Kidney epithelial cell (primary cell): ENCODE data around the gene ORM2. TPM values are rescaled to one million over a fixed set of nuclear protein-coding genes. Genes with fewer than 3 reads are reported as not detected.

ENCODE experiments used
- DNase-seq: peaks from one replicate; pipeline ENCODE4 v3.0.0-alpha.2; 2010; ENCODE audit warnings: low read depth
- H3K27me3 ChIP-seq: 2 replicates; pipeline ENCODE4 v1.6.0; 2011; ENCODE audit warnings: low read length; ENCODE audit not compliant: control insufficient read depth, insufficient read depth
- H3K36me3 ChIP-seq: 2 replicates; pipeline ENCODE4 v1.5.1; 2011; ENCODE audit warnings: low read length; ENCODE audit not compliant: control insufficient read depth, insufficient read depth
- H3K4me3 ChIP-seq: 2 replicates; pipeline ENCODE4 v1.5.1; 2011; ENCODE audit warnings: low read depth, mild to moderate bottlenecking, control low read depth, low read length
- total RNA-seq: library from RNA; depleted of rRNA; stranded (reverse); fragments of >200 nt; gene quantifications from 2 replicates; pipeline ENCODE4 v1.2.3, GENCODE V29; 2015
- TF ChIP-seq, protein P1 (sequence below): IDR thresholded peaks from 2 replicates; pipeline ENCODE4 v1.5.1; 2011; ENCODE audit warnings: mild to moderate bottlenecking, moderate library complexity, low read length, control low read depth, inconsistent platforms; ENCODE audit not compliant: insufficient read depth, poor library complexity, severe bottlenecking

Gene ORM2
- total RNA-seq, 1 donor from 2014 or later: not detected

DNA sequence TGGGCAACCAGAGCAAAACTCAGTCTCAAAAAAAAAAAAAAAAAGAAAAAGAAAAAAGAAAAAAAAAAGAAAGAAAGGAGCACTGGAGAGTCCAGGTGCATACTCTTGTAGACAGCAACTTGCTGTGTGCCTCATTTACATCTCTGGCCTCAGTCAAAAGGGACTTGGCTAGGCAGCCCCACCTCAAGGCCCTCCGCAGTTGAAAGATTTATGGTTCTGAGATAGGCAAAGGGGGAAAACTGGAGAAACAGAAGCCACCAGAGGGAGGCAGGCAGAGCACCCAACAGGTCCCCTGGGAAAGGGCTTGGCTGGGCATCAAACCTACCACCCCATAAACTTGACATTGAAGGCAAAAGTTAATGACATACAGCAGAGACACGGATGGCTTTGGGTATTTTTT, 6.1 kb downstream of the ORM2 start:
- Histone ChIP-seq H3K27me3 (peaks cover 3% of the 10 kb centered on the region), H3K4me3 (no peak overlapping the region), H3K36me3 (no peaks in the 10 kb centered on the region)
- TF ChIP-seq, protein P1, sequence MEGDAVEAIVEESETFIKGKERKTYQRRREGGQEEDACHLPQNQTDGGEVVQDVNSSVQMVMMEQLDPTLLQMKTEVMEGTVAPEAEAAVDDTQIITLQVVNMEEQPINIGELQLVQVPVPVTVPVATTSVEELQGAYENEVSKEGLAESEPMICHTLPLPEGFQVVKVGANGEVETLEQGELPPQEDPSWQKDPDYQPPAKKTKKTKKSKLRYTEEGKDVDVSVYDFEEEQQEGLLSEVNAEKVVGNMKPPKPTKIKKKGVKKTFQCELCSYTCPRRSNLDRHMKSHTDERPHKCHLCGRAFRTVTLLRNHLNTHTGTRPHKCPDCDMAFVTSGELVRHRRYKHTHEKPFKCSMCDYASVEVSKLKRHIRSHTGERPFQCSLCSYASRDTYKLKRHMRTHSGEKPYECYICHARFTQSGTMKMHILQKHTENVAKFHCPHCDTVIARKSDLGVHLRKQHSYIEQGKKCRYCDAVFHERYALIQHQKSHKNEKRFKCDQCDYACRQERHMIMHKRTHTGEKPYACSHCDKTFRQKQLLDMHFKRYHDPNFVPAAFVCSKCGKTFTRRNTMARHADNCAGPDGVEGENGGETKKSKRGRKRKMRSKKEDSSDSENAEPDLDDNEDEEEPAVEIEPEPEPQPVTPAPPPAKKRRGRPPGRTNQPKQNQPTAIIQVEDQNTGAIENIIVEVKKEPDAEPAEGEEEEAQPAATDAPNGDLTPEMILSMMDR: no peak
- no peak for DNase-seq

DNA sequence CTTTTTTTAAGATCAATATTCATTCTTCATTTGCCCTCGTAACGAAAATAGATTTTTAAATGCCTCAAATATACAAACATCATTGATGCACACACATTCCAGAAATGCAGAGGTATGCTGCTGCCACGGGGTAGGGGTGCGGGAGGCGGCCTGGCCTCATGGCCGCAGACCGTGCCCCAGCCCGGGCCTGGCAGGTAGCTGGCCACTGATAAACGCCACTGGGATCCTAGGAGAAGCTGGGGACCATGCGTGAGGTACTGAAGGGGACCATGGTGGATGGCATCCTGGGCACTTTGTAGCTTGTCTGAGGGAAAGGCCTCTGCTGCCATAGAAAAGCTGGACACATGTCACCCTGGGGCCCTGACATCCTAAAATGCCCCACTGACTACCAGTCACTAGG, 6.5 kb downstream of the ORM2 start:
- Histone ChIP-seq H3K27me3 (peaks cover 2% of the 10 kb centered on the region), H3K36me3 (no peaks in the 10 kb centered on the region), H3K4me3 (no peak overlapping the region)
- TF ChIP-seq, protein P1: no peak
- no peak for DNase-seq

DNA sequence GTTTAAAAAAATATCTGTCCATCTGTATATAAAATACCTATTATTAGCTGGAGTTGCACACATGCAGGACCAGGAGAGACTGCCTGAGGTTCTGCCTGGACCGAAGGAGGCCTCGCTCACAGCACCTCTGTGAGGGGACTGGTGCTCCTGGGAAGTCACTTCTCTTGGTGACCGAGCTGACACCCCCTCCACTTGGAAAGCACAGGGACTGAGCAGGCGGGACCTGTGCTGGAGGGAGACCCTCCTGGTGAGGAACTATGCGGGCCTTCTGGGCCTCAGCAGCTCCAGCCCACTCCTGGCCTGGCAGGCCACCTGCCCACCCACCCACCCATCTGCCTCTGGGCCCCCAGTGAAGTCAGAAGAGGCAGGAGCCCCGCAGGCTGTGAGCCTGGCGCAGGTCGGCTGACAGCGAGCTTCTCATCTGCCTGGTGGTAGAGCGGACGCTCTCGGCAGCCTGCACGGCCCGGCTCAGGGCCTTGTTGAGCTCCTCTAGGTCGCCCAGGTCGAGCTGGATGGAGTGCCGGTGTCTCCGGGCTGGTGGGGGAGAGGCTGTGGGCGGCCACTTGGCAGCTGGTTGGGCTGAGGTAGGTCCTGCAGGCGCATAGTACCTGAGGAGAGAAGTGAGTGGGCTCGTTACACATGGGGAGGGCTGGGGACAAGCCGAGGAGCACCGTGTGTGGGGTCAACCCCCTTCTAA, 7.2 kb downstream of the ORM2 start:
- Histone ChIP-seq H3K4me3 (no peak overlapping the region), H3K27me3 (no peaks in the 10 kb centered on the region), H3K36me3 (no peaks in the 10 kb centered on the region)
- DNase-seq: no peak
- TF ChIP-seq, protein P1: no peak

DNA sequence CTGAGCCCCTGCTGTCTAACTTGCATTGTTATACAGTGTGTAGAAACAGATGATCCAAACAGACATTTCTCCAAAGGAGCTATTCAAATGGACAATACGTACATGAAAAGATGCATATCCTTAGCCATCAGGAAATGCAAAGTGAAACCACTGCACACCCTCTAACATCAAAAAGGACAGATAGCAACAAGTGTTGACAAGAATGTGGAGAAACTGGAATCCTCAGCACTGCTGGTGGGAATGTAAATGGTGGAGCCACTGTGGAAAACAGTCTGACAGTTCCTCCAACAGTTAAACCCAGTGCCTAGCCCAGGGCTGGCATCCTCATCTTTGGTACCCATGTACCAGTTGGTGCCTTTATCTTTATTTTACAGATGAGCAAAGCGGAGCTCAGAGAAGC, 8.5 kb downstream of the ORM2 start:
- TF ChIP-seq, protein P1: no peak
- DNase-seq: no peak
- Histone ChIP-seq H3K27me3 (no peaks in the 10 kb centered on the region), H3K36me3 (peaks cover 2% of the 10 kb centered on the region), H3K4me3 (no peak overlapping the region)

- DNase-seq: no peak
- H3K4me3 ChIP-seq: no peak overlapping the region
- peaks cover 2% of the 10 kb centered on the region for H3K36me3 ChIP-seq
- no peaks in the 10 kb centered on the region for H3K27me3 ChIP-seq
- TF ChIP-seq, protein P1: peak; percentile 91
Measured at GRCh38 chr9:114339130-114339908, 9.7 kb downstream of the ORM2 start.
